B cell (primary cell): ENCODE data around the gene LRRC25.

Source experiments
- EZH2 ChIP-seq: IDR thresholded peaks from 2 replicates; pipeline ENCODE4 v1.6.1; 2012; ENCODE audit warnings: borderline replicate concordance, low read depth, mild to moderate bottlenecking, moderate library complexity, low read length; ENCODE audit not compliant: insufficient read depth, poor library complexity, severe bottlenecking
- TF ChIP-seq, protein P1 (sequence below): fragments of 200-600 bp; IDR thresholded peaks from one replicate; pipeline ENCODE4 v1.8.0; 2022; ENCODE audit warnings: antibody characterized with exemption, mild to moderate bottlenecking

- no peak for TF ChIP-seq EZH2
- TF ChIP-seq, protein P1, sequence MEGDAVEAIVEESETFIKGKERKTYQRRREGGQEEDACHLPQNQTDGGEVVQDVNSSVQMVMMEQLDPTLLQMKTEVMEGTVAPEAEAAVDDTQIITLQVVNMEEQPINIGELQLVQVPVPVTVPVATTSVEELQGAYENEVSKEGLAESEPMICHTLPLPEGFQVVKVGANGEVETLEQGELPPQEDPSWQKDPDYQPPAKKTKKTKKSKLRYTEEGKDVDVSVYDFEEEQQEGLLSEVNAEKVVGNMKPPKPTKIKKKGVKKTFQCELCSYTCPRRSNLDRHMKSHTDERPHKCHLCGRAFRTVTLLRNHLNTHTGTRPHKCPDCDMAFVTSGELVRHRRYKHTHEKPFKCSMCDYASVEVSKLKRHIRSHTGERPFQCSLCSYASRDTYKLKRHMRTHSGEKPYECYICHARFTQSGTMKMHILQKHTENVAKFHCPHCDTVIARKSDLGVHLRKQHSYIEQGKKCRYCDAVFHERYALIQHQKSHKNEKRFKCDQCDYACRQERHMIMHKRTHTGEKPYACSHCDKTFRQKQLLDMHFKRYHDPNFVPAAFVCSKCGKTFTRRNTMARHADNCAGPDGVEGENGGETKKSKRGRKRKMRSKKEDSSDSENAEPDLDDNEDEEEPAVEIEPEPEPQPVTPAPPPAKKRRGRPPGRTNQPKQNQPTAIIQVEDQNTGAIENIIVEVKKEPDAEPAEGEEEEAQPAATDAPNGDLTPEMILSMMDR = no peak
Measured at GRCh38 chr19:18426416-18426767, 29.0 kb upstream of the LRRC25 start.
